HCT116 (cell line): Measurements from ENCODE around the gene PRKAA2. TPM values are rescaled to one million over a fixed set of nuclear protein-coding genes. Genes with fewer than 3 reads are reported as not detected.

Experiments
- ATAC-seq: fragments of 200-7000 bp; cut with Tn5 transposase; 2 replicates; pipeline ENCODE4 v1.9.1; 2020; ENCODE audit warnings: mild to moderate bottlenecking, moderate library complexity
- BruUV-seq: library from RNA; stranded (reverse); fragments of 400-500 nt; replicated peaks from 2 replicates; lab custom pipeline; 2021; lab: Mats Ljungman, UMichigan
- CTCF ChIA-PET: fragments of 300-600 bp; sonication (Branson Sonifier 250); formaldehyde crosslinking; loops from one replicate; lab custom pipeline; 2021; ENCODE audit warnings: antibody characterized with exemption; lab: Charles Lee
- POLR2A ChIA-PET: fragments of 300-600, 350-600 bp; sonication (Branson Sonifier 250); formaldehyde crosslinking; loops from one replicate; lab custom pipeline; 2021; ENCODE audit warnings: antibody characterized with exemption; lab: Charles Lee
- RAD21 ChIA-PET, 2 experiments: fragments of 300-600 bp; sonication (Branson Sonifier 250); formaldehyde crosslinking; loops; one replicate each; lab custom pipeline; 2023; ENCODE audit warnings: low total read pairs in 2 of 2; ENCODE audit not compliant: uncharacterized antibody in 2 of 2, unreplicated experiment in 2 of 2, low non-redundant PET in 1 of 2; lab: Charles Lee
- DNase-seq: peaks from one replicate; pipeline ENCODE4 v3.0.0-alpha.2; 2010; ENCODE audit warnings: low read depth, low spot score
- H2AFZ ChIP-seq: fragments of 200-600 bp; shearing (Covaris generic), sonication (generic); 2 replicates; pipeline ENCODE4 v1.6.1; 2017; ENCODE audit warnings: low read depth, mixed run types, mixed read lengths, antibody characterized with exemption, low read length; ENCODE audit not compliant: poor library complexity, severe bottlenecking
- H3K27ac ChIP-seq: 2 replicates; pipeline ENCODE4 v1.5.1; 2012; ENCODE audit warnings: low read depth, low read length
- H3K27me3 ChIP-seq: fragments of 200-600 bp; sonication (generic); 2 replicates; pipeline ENCODE4 v1.6.1; 2016; ENCODE audit warnings: mixed run types, low read length, mixed read lengths; ENCODE audit not compliant: insufficient read depth
- H3K36me3 ChIP-seq, 2 experiments: fragments of 200-500 bp in 1 of 2; fragments of 200-600 bp in 1 of 2; sonication (Bioruptor generic) in 1 of 2; sonication (generic) in 1 of 2; 2 replicates each; pipeline versions ENCODE4 v1.5.1 to v1.6.1; 2014 to 2016; ENCODE audit warnings: low read length in 2 of 2, inconsistent platforms in 1 of 2, mixed read lengths in 1 of 2, mixed run types in 1 of 2; ENCODE audit not compliant: insufficient read depth in 2 of 2, control insufficient read depth in 1 of 2
- H3K4me1 ChIP-seq, 2 experiments: fragments of 200-600 bp in 1 of 2; sonication (generic) in 1 of 2; 2 replicates each; pipeline versions ENCODE4 v1.5.1 to v1.6.1; 2012 to 2017; ENCODE audit warnings: low read length in 2 of 2, inconsistent platforms in 1 of 2, mild to moderate bottlenecking in 1 of 2, mixed read lengths in 1 of 2, mixed run types in 1 of 2, moderate library complexity in 1 of 2; ENCODE audit not compliant: insufficient read depth in 2 of 2, control insufficient read depth in 1 of 2
- H3K4me2 ChIP-seq: fragments of 200-600 bp; sonication (generic); 2 replicates; pipeline ENCODE4 v1.6.1; 2017; ENCODE audit warnings: mixed run types, low read length, mixed read lengths
- H3K4me3 ChIP-seq, 2 experiments: fragments of 200-600 bp in 1 of 2; sonication (generic) in 1 of 2; replicated peaks in 1 of 2; 2 replicates each; pipeline ENCODE4 v1.5.1; 2011 to 2016; ENCODE audit warnings: low read length in 2 of 2, control low read depth in 1 of 2, low read depth in 1 of 2, mild to moderate bottlenecking in 1 of 2, mixed read lengths in 1 of 2, mixed run types in 1 of 2
- H3K79me2 ChIP-seq: fragments of 200-600 bp; sonication (generic); 2 replicates; pipeline ENCODE4 v1.6.1; 2017; ENCODE audit warnings: mild to moderate bottlenecking, mixed run types, low read length, moderate library complexity, mixed read lengths; ENCODE audit not compliant: insufficient read depth
- H3K9ac ChIP-seq: fragments of 200-600 bp; sonication (generic); 2 replicates; pipeline ENCODE4 v1.6.1; 2016; ENCODE audit warnings: low read length, mixed read lengths
- H3K9me2 ChIP-seq: fragments of 200-600 bp; sonication (generic), shearing (Covaris generic); 2 replicates; pipeline ENCODE4 v1.6.1; 2017; ENCODE audit warnings: mixed run types, mild to moderate bottlenecking, moderate library complexity; ENCODE audit not compliant: insufficient read depth
- H3K9me3 ChIP-seq, 2 experiments: fragments of 200-500 bp in 1 of 2; fragments of 200-600 bp in 1 of 2; sonication (Bioruptor generic) in 1 of 2; sonication (generic) in 1 of 2; 2 replicates each; pipeline ENCODE4 v1.6.1; 2014 to 2017; ENCODE audit warnings: low read length in 2 of 2, mixed read lengths in 2 of 2, inconsistent platforms in 1 of 2, low read depth in 1 of 2, mild to moderate bottlenecking in 1 of 2, mixed run types in 1 of 2, moderate library complexity in 1 of 2; ENCODE audit not compliant: control insufficient read depth in 1 of 2, insufficient read depth in 1 of 2
- H4K20me1 ChIP-seq: fragments of 200-600 bp; sonication (generic), shearing (Covaris generic); 2 replicates; pipeline ENCODE4 v1.6.1; 2017; ENCODE audit warnings: mixed run types, mild to moderate bottlenecking, moderate library complexity; ENCODE audit not compliant: insufficient read depth
- CEBPB ChIP-seq: IDR thresholded peaks from 2 replicates; pipeline ENCODE4 v1.6.1; 2012; ENCODE audit warnings: low read depth
- SP1 ChIP-seq: IDR thresholded peaks from 2 replicates; pipeline ENCODE4 v1.6.1; 2012; ENCODE audit warnings: low read depth
- YY1 ChIP-seq: IDR thresholded peaks from 2 replicates; pipeline ENCODE4 v1.6.1; 2011; ENCODE audit warnings: low read length, low read depth, moderate library complexity, mild to moderate bottlenecking; ENCODE audit not compliant: insufficient replicate concordance; ENCODE audit errors: extremely low read depth
- intact Hi-C: fragments of 100-400 bp; cut with micrococcal nuclease; formaldehyde crosslinking; loops from 2 replicates; pipeline ENCODE4 v1.10.0; 2022
- total RNA-seq: library from RNA; stranded (reverse); gene quantifications from one replicate; pipeline ENCODE4 v1.2.1, GENCODE V29; 2021; ENCODE audit not compliant: unreplicated experiment

PRKAA2 gene
- total RNA-seq, 1 experiment from 2014 or later: 1.6 TPM

DNA sequence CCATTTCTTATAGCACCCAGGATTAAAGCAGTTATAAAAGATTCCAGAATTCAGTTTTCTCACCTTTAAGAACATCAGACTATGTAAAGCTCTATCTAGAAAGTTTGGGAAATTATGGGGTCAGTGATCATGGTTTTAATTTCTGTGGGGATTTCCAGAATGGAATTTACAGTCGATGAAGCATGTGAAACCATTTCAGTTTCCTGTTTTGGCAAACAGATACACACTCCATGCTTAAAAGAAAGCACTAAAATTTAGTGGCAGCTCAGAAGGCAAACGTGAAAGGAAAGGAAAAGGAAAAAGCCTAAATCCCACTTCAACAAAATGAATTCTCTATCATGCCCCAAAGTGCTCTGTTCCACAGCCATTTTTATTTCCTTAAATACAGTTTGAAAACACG is 113.7 kb downstream of the PRKAA2 start:
- DNase-seq (no peak), ATAC-seq (no peak)
- no peaks in the 10 kb centered on the region for H3K36me3 ChIP-seq
- RAD21 ChIA-PET: no interaction called here
- no peaks in the 10 kb centered on the region for H3K79me2 ChIP-seq
- no TSS peak for BruUV-seq
- intact Hi-C loops: loop anchor here (1.0 to 2.0 kb wide), 2 partner anchors 45 to 62 kb away; no protein-coding TSS in a partner anchor
- CTCF ChIA-PET: interaction anchor here (1.0 to 1.7 kb wide), 2 partner anchors 45 to 63 kb away, joined by 9 to 12 read pairs; no protein-coding TSS in a partner anchor
- H3K4me1 ChIP-seq: no peaks in the 10 kb centered on the region
- TF ChIP-seq SP1: no peak
- no peak for TF ChIP-seq CEBPB
- TF ChIP-seq YY1: no peak
- H3K4me2 ChIP-seq: no peak overlapping the region
- H3K27me3 ChIP-seq: no peaks in the 10 kb centered on the region; the same call in 1 of the 2 replicates
- H3K9me2 ChIP-seq: no peaks in the 10 kb centered on the region
- H3K27ac ChIP-seq: no peak overlapping the region
- H3K9me3 ChIP-seq: no peaks in the 10 kb centered on the region
- POLR2A ChIA-PET: no interaction called here
- H3K4me3 ChIP-seq: no peak overlapping the region
- no peak overlapping the region for H3K9ac ChIP-seq
- no peaks in the 10 kb centered on the region for H4K20me1 ChIP-seq
- no peak overlapping the region for H2AFZ ChIP-seq

Other genes with a start within 250 kb of the PRKAA2 start
- gene PLPP3, start 65.8 kb upstream of the PRKAA2 start, total RNA-seq: 3.4 TPM
- not detected for gene FYB2, start 174.1 kb downstream of the PRKAA2 start, total RNA-seq
- gene C8A, start 209.5 kb downstream of the PRKAA2 start, total RNA-seq: 0.10 TPM